Measurements from ENCODE around the gene TOX4.

TOX4 gene

DNA sequence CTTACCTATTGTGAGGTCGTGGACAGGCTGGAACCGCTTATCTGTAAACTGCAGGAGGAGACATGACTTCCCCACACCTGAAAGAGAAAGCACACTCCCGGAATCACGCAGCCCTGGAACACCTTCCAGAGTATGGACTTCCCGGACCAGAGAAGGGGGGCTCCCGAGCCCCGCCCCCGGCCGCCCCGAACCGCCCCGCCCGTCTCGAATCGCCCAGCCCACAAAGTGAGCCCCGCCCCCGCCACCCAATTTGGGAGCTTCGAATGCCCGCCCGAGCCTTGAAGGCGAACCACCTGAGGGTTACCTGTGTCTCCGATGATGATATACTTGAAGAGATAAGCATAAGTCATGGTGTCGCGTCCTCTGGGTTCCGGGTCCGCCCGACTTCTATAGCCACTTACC lies 471 bp upstream of the TOX4 start:
- no peak for DNase-seq (ENCODE audit: insufficient read length, low spot score)
- TF ChIP-seq, protein P1, sequence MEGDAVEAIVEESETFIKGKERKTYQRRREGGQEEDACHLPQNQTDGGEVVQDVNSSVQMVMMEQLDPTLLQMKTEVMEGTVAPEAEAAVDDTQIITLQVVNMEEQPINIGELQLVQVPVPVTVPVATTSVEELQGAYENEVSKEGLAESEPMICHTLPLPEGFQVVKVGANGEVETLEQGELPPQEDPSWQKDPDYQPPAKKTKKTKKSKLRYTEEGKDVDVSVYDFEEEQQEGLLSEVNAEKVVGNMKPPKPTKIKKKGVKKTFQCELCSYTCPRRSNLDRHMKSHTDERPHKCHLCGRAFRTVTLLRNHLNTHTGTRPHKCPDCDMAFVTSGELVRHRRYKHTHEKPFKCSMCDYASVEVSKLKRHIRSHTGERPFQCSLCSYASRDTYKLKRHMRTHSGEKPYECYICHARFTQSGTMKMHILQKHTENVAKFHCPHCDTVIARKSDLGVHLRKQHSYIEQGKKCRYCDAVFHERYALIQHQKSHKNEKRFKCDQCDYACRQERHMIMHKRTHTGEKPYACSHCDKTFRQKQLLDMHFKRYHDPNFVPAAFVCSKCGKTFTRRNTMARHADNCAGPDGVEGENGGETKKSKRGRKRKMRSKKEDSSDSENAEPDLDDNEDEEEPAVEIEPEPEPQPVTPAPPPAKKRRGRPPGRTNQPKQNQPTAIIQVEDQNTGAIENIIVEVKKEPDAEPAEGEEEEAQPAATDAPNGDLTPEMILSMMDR (IDR thresholded peaks at IDR 0.05; ENCODE audit: insufficient read depth, missing control alignments): no peak
- FAIRE-seq: no peak

DNA sequence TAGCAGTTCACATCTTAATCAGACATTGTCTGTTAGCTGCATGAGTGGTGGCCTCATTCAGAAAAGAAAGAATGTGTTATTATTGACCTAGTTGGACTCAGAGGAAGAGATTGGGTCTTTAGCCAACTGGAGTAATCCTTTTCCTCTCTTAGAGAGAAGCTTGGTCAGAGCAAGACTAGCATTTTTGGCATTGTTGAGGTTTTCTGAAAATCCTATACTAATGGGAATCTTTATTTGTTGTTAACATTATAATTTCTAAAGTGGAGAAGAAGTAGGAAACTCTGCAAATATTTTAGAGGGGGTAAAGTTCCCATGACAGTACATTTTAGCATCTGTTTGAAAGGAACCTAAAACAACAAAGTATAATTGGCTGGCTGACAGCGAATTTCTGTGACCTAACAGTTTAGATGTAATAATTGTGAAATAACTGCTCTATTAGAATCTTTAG lies 9.7 kb downstream of the TOX4 start:
- TF ChIP-seq, protein P1 (IDR thresholded peaks at IDR 0.05; ENCODE audit: insufficient read depth, missing control alignments): no peak
- FAIRE-seq (no peak), DNase-seq (ENCODE audit: insufficient read length, low spot score) (no peak)

DNA sequence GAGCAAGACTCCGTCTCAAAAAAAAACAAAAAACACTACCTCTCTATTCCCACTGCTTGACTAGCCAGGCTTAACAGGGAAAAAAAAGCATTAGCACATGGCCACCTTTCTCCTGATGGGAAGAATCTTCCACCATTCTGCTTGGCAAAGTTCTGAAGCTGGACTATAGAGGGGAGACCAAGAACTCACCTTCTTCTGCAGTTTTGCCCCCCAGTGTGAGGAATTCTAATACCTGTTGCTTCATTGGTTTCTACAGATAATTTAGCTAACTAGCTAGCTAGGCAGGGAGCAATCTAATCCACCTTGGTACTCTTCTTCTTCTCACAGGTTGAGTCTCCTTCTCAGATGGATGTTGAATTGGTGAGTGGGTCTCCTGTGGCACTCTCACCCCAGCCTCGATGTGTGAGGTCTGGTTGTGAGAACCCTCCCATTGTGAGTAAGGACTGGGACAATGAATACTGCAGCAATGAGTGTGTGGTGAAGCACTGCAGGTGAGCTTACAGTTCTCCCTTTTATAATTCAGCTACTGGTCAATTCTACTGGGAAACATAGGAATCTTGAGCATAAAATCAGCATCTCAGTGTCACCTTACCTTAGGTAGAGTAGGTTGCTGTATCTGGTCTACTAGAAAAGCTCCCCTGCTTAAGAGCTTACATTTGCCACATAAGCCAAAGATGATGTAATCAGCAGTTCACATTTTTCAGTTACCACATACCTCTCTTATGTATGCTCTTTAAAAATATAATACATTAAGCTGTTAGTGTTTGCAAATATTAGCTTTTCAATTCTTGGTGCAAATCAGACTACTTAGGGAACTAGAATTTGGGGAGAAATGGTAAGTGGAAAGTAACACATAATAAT lies 18.1 kb downstream of the TOX4 start:
- DNase-seq (ENCODE audit: insufficient read length, low spot score): no peak
- TF ChIP-seq, protein P1 (IDR thresholded peaks at IDR 0.05; ENCODE audit: insufficient read depth, missing control alignments): no peak
- FAIRE-seq: no peak

DNA sequence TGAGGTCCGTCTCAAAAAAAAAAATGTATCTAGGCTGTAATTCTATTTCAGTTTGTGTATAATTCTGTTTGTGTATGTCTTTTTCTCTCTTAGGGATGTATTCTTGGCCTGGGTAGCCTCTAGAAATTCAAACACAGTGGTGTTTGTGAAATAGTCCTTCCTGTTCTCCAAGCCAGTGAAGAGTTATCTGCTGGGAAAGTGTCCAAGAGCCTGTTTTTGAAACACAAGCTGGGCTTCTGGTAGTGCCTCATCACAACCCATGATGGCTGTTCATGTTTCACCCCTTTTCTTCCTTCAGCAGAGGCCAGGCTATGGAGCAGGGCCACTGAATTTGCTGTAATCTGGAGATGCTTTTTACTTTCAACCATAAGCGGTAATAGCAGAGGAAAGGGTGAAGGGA lies 19.5 kb downstream of the TOX4 start:
- TF ChIP-seq, protein P1 (IDR thresholded peaks at IDR 0.05; ENCODE audit: insufficient read depth, missing control alignments): no peak
- DNase-seq (ENCODE audit: insufficient read length, low spot score) (no peak), FAIRE-seq (no peak)

DNA sequence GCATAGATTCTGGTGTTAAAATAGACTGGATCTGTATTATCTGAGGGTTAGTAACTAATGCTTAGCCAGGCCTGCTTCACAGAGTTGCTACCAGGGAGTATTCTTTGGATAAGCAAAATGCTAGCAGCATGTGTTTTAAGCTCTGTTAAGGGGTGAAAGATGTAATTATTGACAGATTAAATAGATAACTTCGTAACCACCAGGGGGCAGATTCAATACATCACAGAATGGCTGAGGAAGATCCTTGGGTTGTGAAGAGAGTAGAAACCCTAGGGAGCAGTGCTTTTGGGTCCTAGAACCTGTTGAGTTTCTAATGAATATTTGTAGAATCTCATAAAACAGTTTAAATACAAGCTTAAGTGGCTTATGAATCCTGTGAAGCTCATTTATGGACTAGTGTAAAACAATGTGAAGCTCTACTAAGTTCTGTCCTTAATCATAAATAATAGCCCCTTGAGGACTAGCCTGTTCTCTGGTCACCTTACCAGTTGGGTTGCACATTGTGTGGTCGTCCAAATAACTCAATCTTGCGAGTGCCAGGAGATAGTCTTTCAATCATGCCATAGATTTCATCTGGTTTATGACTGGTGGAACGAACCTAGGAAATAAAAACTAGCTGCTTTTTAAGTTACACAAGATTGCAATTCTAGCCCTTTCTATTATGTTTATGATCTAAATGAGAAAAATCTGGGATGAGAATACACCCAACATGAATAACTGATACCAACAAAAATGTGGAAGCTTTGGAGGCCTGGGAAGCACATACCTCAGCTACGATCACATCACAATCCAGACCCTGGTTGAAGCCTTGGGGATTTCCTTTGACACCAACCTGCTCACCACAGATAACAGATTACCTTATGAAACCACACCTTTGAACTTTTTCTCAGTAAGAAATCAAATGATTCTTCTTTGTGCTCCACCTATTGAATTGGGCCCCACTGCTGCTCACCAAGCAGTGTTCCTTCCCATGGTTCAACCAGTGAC lies 21.8 kb downstream of the TOX4 start:
- TF ChIP-seq, protein P1 (IDR thresholded peaks at IDR 0.05; ENCODE audit: insufficient read depth, missing control alignments): peak; percentile 52
- DNase-seq (ENCODE audit: insufficient read length, low spot score): no peak
- FAIRE-seq: peak; percentile 55

DNA sequence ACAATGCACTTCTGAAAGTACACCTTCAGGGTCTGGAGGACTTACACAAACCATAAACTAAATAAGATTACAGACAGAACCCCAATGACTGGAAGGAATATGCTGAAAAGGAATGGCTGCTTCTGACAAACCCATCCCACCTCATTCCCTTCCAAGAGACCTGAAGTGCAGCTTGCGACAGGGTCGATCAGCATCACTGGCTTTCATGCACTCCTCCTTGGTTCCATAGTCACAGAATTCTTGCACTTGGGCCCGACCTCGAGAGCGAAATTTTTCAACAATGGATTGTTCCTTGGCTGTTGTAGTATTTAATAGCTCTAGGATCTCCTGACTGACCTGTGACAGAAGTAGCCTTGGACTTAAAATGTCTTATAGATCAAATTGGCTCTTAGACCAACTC lies 24.6 kb downstream of the TOX4 start:
- FAIRE-seq (no peak), DNase-seq (ENCODE audit: insufficient read length, low spot score) (no peak)
- TF ChIP-seq, protein P1 (IDR thresholded peaks at IDR 0.05; ENCODE audit: insufficient read depth, missing control alignments): no peak

All from D721Med (cell line).